Endothelial cell of umbilical vein (primary cell): ENCODE results near the gene FLNB. TPM values are rescaled to one million over a fixed set of nuclear protein-coding genes. Genes with fewer than 3 reads are reported as not detected.
A peak's percentile ranks its signal among the peaks of the same experiment; 100 is the strongest.

Experiments
- BruUV-seq: library from RNA; stranded (reverse); fragments of 400-500 nt; replicated peaks from 2 replicates; lab custom pipeline; 2021; lab: Mats Ljungman, UMichigan
- CTCF ChIA-PET: fragments of 300-600, 350-600 bp; sonication (Branson Sonifier 250); formaldehyde crosslinking; loops from one replicate; lab custom pipeline; 2021; ENCODE audit warnings: antibody characterized with exemption, inconsistent platforms; lab: Charles Lee
- POLR2A ChIA-PET: fragments of 300-600, 350-600 bp; sonication (Branson Sonifier 250); formaldehyde crosslinking; loops from one replicate; lab custom pipeline; 2021; ENCODE audit warnings: antibody characterized with exemption, inconsistent platforms; lab: Charles Lee
- DNase-seq: peaks from one replicate; pipeline ENCODE4 v3.0.0-alpha.2; 2011; ENCODE audit warnings: low read depth, low spot score
- FAIRE-seq: peaks from 2 replicates; lab custom pipeline; 2011; peaks lifted over from hg19 to GRCh38; lab: Jason Lieb, UNC
- H2AFZ ChIP-seq: 2 replicates; pipeline ENCODE4 v1.6.0; 2012; ENCODE audit warnings: low read depth, low read length, control low read depth, inconsistent platforms
- H3K27ac ChIP-seq: 2 replicates; pipeline ENCODE4 v1.5.1; 2011; ENCODE audit warnings: low read depth, mild to moderate bottlenecking, control low read depth, low read length, moderate library complexity; ENCODE audit not compliant: insufficient read depth
- H3K27me3 ChIP-seq, 2 experiments: 2 replicates each; pipeline versions ENCODE4 v1.6.0 to v1.6.1; 2011; ENCODE audit warnings: low read length in 2 of 2, mixed read lengths in 1 of 2; ENCODE audit not compliant: control insufficient read depth in 2 of 2, insufficient read depth in 2 of 2
- H3K36me3 ChIP-seq, 2 experiments: 2 replicates in 1 of 2; 3 replicates in 1 of 2; pipeline ENCODE4 v1.5.1; 2011; ENCODE audit warnings: low read length in 2 of 2, mild to moderate bottlenecking in 1 of 2, moderate library complexity in 1 of 2; ENCODE audit not compliant: control insufficient read depth in 2 of 2, insufficient read depth in 2 of 2; ENCODE audit errors: extremely low read depth in 1 of 2
- H3K4me1 ChIP-seq: 3 replicates; pipeline ENCODE4 v1.5.1; 2011; ENCODE audit warnings: mild to moderate bottlenecking, low read length; ENCODE audit not compliant: control insufficient read depth, insufficient read depth; ENCODE audit errors: extremely low read depth
- H3K4me2 ChIP-seq: 2 replicates; pipeline ENCODE4 v1.6.1; 2011; ENCODE audit warnings: low read length, control low read depth, mixed read lengths; ENCODE audit not compliant: insufficient read depth
- H3K4me3 ChIP-seq, 3 experiments: fragments of 200-600 bp in 1 of 3; sonication (generic), shearing (Covaris generic) in 1 of 3; replicated peaks in 1 of 3; 2 replicates each; pipeline ENCODE4 v1.5.1; 2011 to 2016; ENCODE audit warnings: control low read depth in 3 of 3, low read length in 3 of 3, mild to moderate bottlenecking in 2 of 3, inconsistent platforms in 1 of 3, low read depth in 1 of 3, moderate library complexity in 1 of 3; ENCODE audit not compliant: insufficient read depth in 1 of 3
- H3K79me2 ChIP-seq: 2 replicates; pipeline ENCODE4 v1.6.0; 2012; ENCODE audit warnings: low read length, inconsistent platforms; ENCODE audit not compliant: control insufficient read depth, insufficient read depth
- H3K9ac ChIP-seq: replicated peaks from 2 replicates; pipeline ENCODE3; 2011; ENCODE audit warnings: low read length, control low read depth; ENCODE audit not compliant: insufficient read depth; ENCODE audit errors: extremely low read depth
- H3K9me1 ChIP-seq: replicated peaks from 3 replicates; pipeline ENCODE4 v1.6.0; 2011; ENCODE audit warnings: mild to moderate bottlenecking, low read length; ENCODE audit not compliant: control insufficient read depth, insufficient read depth; ENCODE audit errors: extremely low read depth
- H3K9me3 ChIP-seq: replicated peaks from 2 replicates; pipeline ENCODE4 v1.5.1; 2012; ENCODE audit warnings: low read length, inconsistent platforms; ENCODE audit not compliant: control insufficient read depth, insufficient read depth
- H4K20me1 ChIP-seq: replicated peaks from 2 replicates; pipeline ENCODE3; 2011; ENCODE audit warnings: mild to moderate bottlenecking, low read length; ENCODE audit not compliant: control insufficient read depth, insufficient read depth; ENCODE audit errors: extremely low read depth
- EZH2 ChIP-seq: IDR thresholded peaks from 2 replicates; pipeline ENCODE4 v1.6.1; 2012; ENCODE audit warnings: borderline replicate concordance, low read depth, mild to moderate bottlenecking, moderate library complexity, low read length, inconsistent platforms; ENCODE audit not compliant: severe bottlenecking
- FOS ChIP-seq: IDR thresholded peaks from 2 replicates; pipeline ENCODE4 v1.6.1; 2011; ENCODE audit warnings: mild to moderate bottlenecking, low read length, moderate library complexity, borderline replicate concordance; ENCODE audit not compliant: insufficient read depth
- GATA2 ChIP-seq: IDR thresholded peaks from 2 replicates; pipeline ENCODE4 v1.7.0; 2011; ENCODE audit warnings: low read depth, mild to moderate bottlenecking, moderate library complexity, mixed read lengths, low read length; ENCODE audit not compliant: insufficient read length, insufficient read depth
- MYC ChIP-seq: IDR thresholded peaks from one replicate; pipeline ENCODE4 v1.6.1; 2011; ENCODE audit warnings: mild to moderate bottlenecking, low read depth, low read length
- POLR2A ChIP-seq: IDR thresholded peaks from 2 replicates; pipeline ENCODE4 v1.6.1; 2012; ENCODE audit warnings: low read depth, mild to moderate bottlenecking, control low read depth, low read length
- dilution Hi-C: fragments of 300-500 bp; cut with MboI; formaldehyde crosslinking; loops from one replicate; pipeline ENCODE4 v1.15.0; 2019; ENCODE audit warnings: low sequenced_read_pairs; ENCODE audit not compliant: extremely low pct_ligation_motif_present
- intact Hi-C: fragments of 100-400 bp; cut with micrococcal nuclease; formaldehyde crosslinking; loops from one replicate; pipeline ENCODE4 v1.10.0; 2022
- polyA plus RNA-seq, 4 experiments: library from polyadenylated mRNA; depleted of rRNA in 3 of 4; stranded (reverse) in 3 of 4; unstranded in 1 of 4; fragments of >200 nt; gene quantifications; 2 replicates each; pipeline versions ENCODE4 v1.2.1 to v1.2.3, GENCODE V29; 2011 to 2012; ENCODE audit warnings: missing spikeins in 1 of 4
- total RNA-seq: library from RNA; stranded (reverse); gene quantifications from 2 replicates; pipeline ENCODE4 v1.2.3, GENCODE V29; 2021
- TF ChIP-seq, protein P1 (sequence below): IDR thresholded peaks from 2 replicates; pipeline ENCODE4 v1.6.1; 2011; ENCODE audit not compliant: insufficient read depth, insufficient read length

FLNB gene
- total and polyA plus RNA-seq, 2 donors (not counting 3 experiments of a cell fraction or from before 2014, with no cell fraction given), result 479 to 670 TPM

DNA sequence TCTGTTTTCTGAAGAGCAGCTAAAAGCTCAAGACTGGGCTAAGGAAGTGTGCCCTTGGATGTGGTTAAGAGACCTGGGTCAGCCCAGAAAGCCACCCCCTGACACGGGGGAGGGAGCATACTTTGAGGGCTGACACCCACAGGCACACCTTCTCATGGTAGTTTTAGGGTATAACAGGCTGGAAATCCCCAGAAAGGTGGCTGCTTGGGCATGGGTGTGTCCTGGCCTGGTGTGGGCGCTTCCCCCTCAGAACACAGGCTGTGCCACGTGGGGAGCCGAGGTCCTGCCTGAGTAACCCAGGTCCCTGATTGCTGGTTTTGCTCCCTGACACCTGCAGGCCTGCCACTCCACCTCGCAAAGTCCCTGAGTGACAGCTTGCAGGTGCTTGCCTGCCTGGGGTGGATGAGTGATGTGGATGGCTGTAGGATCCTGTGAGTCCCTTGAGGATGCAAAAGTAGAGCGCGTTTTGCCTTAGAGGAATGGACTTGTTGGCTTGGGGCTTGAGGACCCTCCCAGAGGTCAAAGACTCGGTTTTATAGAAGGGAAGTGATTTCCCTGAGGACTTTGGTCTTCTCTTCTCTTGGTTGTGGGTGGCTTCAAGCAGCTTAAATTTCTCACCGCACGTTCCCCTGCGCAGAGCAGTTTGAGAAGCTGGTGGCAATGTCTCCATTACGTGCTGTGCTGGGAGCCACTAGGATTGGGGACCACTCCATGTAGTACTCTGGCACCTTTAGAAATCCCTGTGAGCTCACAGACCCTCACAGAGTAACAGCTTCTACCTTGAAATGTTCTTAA, 108.1 kb downstream of the FLNB start:
- Histone ChIP-seq H3K4me2 (peak overlapping the region; percentile 68), H3K79me2 (peaks cover 62% of the 10 kb centered on the region), H3K27me3 (no peaks in the 10 kb centered on the region), H3K4me3 (no peak overlapping the region), H3K4me1 (peaks cover 67% of the 10 kb centered on the region), H3K27ac (peak overlapping the region; percentile 83), H3K9me3 (no peaks in the 10 kb centered on the region), H2AFZ (no peak overlapping the region), H3K9me1 (no peaks in the 10 kb centered on the region), H3K36me3 (peaks cover 49 to 59% of the 10 kb centered on the region in 2 experiments), H3K9ac (peak overlapping the region; percentile 66), H4K20me1 (no peaks in the 10 kb centered on the region)
- ChIA-PET CTCF (interaction anchor here (1.2 to 1.5 kb wide), 7 partner anchors 11 to 166 kb away, joined by 3 to 7 read pairs (median 3); partner anchors contain the start of gene FLNB), POLR2A (no interaction called here)
- dilution Hi-C loops, result no loop called here
- DNase-seq (peak; percentile 31), FAIRE-seq (no peak)
- BruUV-seq, result no TSS peak
- TF ChIP-seq, protein P1, sequence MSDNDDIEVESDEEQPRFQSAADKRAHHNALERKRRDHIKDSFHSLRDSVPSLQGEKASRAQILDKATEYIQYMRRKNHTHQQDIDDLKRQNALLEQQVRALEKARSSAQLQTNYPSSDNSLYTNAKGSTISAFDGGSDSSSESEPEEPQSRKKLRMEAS, result no peak
- TF ChIP-seq POLR2A (no peak), FOS (no peak), MYC (no peak), EZH2 (no peak), GATA2 (no peak)
- intact Hi-C loops, result loop anchor here (2.0 to 10.0 kb wide), 3 partner anchors 68 to 252 kb away; no protein-coding TSS in a partner anchor
